ENCODE results near the gene MISP. TPM values are rescaled to one million over a fixed set of nuclear protein-coding genes. Genes with fewer than 3 reads are reported as not detected.

The MISP gene
- total RNA-seq, 1 donor from 2014 or later: 0.49 TPM

DNA sequence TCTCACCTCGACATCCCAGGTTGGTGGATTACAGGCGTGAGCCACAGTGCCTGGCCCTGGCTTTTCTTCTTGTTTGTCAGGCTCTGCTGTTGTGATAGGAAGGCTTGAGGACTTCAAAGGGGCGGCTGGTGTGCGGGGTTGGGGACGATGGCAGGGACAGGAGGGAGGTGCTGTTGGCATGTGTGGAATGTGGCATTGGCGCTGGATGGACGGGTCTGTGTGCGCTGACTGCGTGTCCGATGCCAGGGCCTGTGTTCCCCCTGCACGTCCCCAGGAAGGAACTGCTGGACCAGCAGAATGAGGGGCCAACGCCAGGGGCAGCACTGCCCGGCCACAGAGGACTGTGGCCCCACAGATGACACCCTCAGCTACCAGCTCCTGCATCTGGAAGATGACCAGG lies 33.6 kb downstream of the MISP start:
- no peak for TF ChIP-seq POLR2A (IDR thresholded peaks at IDR 0.05)
- TF ChIP-seq POLR2AphosphoS5 (IDR thresholded peaks at IDR 0.05; ENCODE audit: insufficient read depth in 1 of 2, low read depth in 1 of 2): no peak
- TF ChIP-seq, protein P1, sequence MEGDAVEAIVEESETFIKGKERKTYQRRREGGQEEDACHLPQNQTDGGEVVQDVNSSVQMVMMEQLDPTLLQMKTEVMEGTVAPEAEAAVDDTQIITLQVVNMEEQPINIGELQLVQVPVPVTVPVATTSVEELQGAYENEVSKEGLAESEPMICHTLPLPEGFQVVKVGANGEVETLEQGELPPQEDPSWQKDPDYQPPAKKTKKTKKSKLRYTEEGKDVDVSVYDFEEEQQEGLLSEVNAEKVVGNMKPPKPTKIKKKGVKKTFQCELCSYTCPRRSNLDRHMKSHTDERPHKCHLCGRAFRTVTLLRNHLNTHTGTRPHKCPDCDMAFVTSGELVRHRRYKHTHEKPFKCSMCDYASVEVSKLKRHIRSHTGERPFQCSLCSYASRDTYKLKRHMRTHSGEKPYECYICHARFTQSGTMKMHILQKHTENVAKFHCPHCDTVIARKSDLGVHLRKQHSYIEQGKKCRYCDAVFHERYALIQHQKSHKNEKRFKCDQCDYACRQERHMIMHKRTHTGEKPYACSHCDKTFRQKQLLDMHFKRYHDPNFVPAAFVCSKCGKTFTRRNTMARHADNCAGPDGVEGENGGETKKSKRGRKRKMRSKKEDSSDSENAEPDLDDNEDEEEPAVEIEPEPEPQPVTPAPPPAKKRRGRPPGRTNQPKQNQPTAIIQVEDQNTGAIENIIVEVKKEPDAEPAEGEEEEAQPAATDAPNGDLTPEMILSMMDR (IDR thresholded peaks at IDR 0.05): no peak
- H3K9me3 ChIP-seq: no peaks in the 10 kb centered on the region
- H3K36me3 ChIP-seq: no peaks in the 10 kb centered on the region
- H3K4me3 ChIP-seq: no peak overlapping the region
- DNase-seq (ENCODE audit: extremely low spot score in 2 of 2): no peak
- peaks cover 27% of the 10 kb centered on the region for H3K4me1 ChIP-seq
- intact Hi-C loops (cut with DNase I): no loop called here
- H3K27me3 ChIP-seq: no peaks in the 10 kb centered on the region
- H3K27ac ChIP-seq: no peak overlapping the region

DNA sequence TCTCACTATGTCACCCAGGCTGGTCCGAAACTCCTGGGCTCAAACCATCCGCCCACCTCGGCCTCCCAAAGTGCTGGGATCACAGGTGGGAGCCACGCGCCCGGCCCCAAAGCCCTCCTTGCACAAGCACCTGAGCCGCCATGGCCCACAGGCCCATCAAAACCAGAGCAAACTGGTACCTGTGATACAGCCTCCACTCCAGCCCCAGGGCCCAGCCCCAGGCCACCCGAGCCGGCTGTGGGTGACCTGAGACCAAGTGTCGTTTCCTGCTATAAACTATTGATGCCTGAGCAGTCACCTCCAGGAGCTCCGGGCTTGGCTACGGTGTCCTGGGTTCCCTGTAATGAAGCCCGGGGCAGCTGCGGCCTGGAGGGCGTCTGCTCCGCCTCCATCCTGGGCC lies 36.6 kb downstream of the MISP start:
- intact Hi-C loops (cut with DNase I): no loop called here
- no peaks in the 10 kb centered on the region for H3K36me3 ChIP-seq
- no peak overlapping the region for H3K4me3 ChIP-seq
- DNase-seq (ENCODE audit: extremely low spot score in 2 of 2): no peak
- H3K27me3 ChIP-seq: no peaks in the 10 kb centered on the region
- no peak overlapping the region for H3K27ac ChIP-seq
- H3K4me1 ChIP-seq: peaks cover 24% of the 10 kb centered on the region
- TF ChIP-seq POLR2AphosphoS5 (IDR thresholded peaks at IDR 0.05; ENCODE audit: insufficient read depth in 1 of 2, low read depth in 1 of 2): no peak
- TF ChIP-seq, protein P1 (IDR thresholded peaks at IDR 0.05): no peak
- TF ChIP-seq POLR2A (IDR thresholded peaks at IDR 0.05): no peak
- H3K9me3 ChIP-seq: no peaks in the 10 kb centered on the region

DNA sequence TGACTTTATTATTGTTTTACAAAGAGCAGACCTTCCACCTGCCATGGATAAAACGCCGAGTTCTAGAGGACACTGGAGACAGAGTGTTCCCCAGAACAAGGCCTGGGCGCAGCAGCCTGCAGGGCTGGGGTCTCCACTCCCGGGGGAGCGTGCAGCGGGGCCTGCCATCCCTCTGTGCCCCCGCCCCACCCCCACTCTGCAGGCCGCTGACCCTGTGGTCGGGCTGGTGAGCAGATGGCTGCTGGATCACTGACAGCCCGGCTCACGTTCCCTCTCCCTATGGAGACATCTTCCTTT lies 37.7 kb downstream of the MISP start:
- Histone ChIP-seq H3K36me3 (no peaks in the 10 kb centered on the region), H3K4me1 (peaks cover 17% of the 10 kb centered on the region), H3K27ac (peak overlapping the region; percentile 61), H3K9me3 (no peaks in the 10 kb centered on the region), H3K4me3 (no peak overlapping the region), H3K27me3 (no peaks in the 10 kb centered on the region)
- TF ChIP-seq POLR2A (IDR thresholded peaks at IDR 0.05) (no peak), POLR2AphosphoS5 (IDR thresholded peaks at IDR 0.05; ENCODE audit: insufficient read depth in 1 of 2, low read depth in 1 of 2) (no peak)
- TF ChIP-seq, protein P1 (IDR thresholded peaks at IDR 0.05): no peak
- no peak for DNase-seq (ENCODE audit: extremely low spot score in 2 of 2)
- intact Hi-C loops (cut with DNase I): no loop called here

DNA sequence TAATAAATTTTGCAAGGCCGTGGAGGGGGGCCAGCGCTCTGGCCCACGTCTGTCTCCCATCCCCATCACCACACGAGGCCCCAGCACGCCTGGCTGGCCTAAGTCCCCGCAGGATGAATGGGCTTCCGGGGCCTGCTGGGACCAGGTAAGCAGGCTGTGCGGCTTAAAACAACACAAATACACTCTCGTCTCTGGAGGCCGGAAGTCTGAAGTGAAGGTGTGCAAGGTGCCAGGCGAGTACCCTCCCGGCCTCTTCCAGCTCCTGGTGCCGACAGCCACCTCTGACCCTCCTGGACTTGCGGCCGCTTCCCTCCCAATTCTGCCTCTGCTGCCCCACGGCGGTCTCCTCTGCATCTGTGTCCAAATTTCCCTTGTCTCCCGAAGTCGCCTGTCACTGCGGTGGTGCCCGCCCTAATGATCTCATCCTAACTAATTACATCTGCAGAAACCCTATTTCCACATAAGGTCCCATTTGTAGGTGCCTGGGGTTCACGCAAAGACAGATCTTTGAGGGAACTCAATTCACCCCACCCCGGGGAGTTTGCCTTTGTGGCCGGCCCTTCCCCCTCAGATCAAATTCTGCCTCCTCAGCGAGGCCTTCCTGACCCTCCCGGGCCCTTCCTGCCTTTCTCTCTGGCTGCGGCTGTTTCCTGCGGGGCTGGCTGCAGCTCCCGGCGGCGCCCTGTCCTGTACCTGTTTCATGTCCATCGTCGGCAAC lies 38.2 kb downstream of the MISP start:
- TF ChIP-seq POLR2AphosphoS5 (IDR thresholded peaks at IDR 0.05; ENCODE audit: insufficient read depth in 1 of 2, low read depth in 1 of 2) (peak in 1 of 2 donors; percentile 32), POLR2A (IDR thresholded peaks at IDR 0.05) (no peak)
- Histone ChIP-seq H3K36me3 (no peaks in the 10 kb centered on the region), H3K27me3 (no peaks in the 10 kb centered on the region), H3K9me3 (no peaks in the 10 kb centered on the region), H3K27ac (peak overlapping the region; percentile 61), H3K4me3 (no peak overlapping the region), H3K4me1 (peaks cover 17% of the 10 kb centered on the region)
- no peak for DNase-seq (ENCODE audit: extremely low spot score in 2 of 2)
- intact Hi-C loops (cut with DNase I): no loop called here

- no peak for TF ChIP-seq POLR2AphosphoS5 (IDR thresholded peaks at IDR 0.05; ENCODE audit: insufficient read depth in 1 of 2, low read depth in 1 of 2)
- no peak for TF ChIP-seq POLR2A (IDR thresholded peaks at IDR 0.05)
- TF ChIP-seq, protein P1 (IDR thresholded peaks at IDR 0.05): no peak
- intact Hi-C loops (cut with DNase I): no loop called here
- no peaks in the 10 kb centered on the region for H3K9me3 ChIP-seq
- H3K27me3 ChIP-seq: no peaks in the 10 kb centered on the region
- peaks cover 17% of the 10 kb centered on the region for H3K4me1 ChIP-seq
- H3K27ac ChIP-seq: peak overlapping the region; percentile 61
- no peaks in the 10 kb centered on the region for H3K36me3 ChIP-seq
- DNase-seq (ENCODE audit: extremely low spot score in 2 of 2): no peak
- H3K4me3 ChIP-seq: no peak overlapping the region
Measured at GRCh38 chr19:789701-790060, 38.8 kb downstream of the MISP start.

All from vagina (tissue), 2 donors.